HepG2 (cell line): ENCODE results near the gene SERBP1. TPM values are rescaled to one million over a fixed set of nuclear protein-coding genes. Genes with fewer than 3 reads are reported as not detected.

Source experiments
- ATAC-seq: fragments of 200-7000 bp; cut with Tn5 transposase; 3 replicates; pipeline ENCODE4 v1.9.1; 2020; ENCODE audit warnings: mild to moderate bottlenecking, moderate library complexity
- BruUV-seq: library from RNA; stranded (reverse); fragments of 400-500 nt; replicated peaks from 2 replicates; lab custom pipeline; 2021; lab: Mats Ljungman, UMichigan
- CTCF ChIA-PET: fragments of 300-600 bp; formaldehyde crosslinking; extraction: SDS; loops from one replicate; lab custom pipeline; 2021; ENCODE audit warnings: low total read pairs, inconsistent platforms, low intra/inter-chr PET ratio; lab: Yijun Ruan, JAX
- POLR2A ChIA-PET: fragments of 350-600 bp; sonication (Branson Sonifier 250); formaldehyde crosslinking; loops from one replicate; lab custom pipeline; 2020; ENCODE audit warnings: antibody characterized with exemption, inconsistent platforms; lab: Yijun Ruan, JAX
- DNase-seq: peaks from one replicate; pipeline ENCODE4 v3.0.0-alpha.2; 2015; ENCODE audit warnings: low spot score
- FAIRE-seq: peaks from 3 replicates; lab custom pipeline; 2011; peaks lifted over from hg19 to GRCh38; lab: Jason Lieb, UNC
- H2AFZ ChIP-seq: one replicate; pipeline ENCODE4 v1.6.1; 2011; ENCODE audit warnings: low read length, inconsistent platforms
- H3K27ac ChIP-seq: fragments of 300-600 bp; 3 replicates; pipeline ENCODE4 v1.8.0; 2011; ENCODE audit warnings: mixed run types, mild to moderate bottlenecking, mixed read lengths, low read length, inconsistent platforms; ENCODE audit not compliant: insufficient read depth; ENCODE audit errors: extremely low read length
- H3K27me3 ChIP-seq, 2 experiments: fragments of 200-600 bp in 1 of 2; 2 replicates in 1 of 2; 3 replicates in 1 of 2; pipeline versions ENCODE4 v1.6.0 to v1.8.0; 2011; ENCODE audit warnings: low read length in 2 of 2, mild to moderate bottlenecking in 2 of 2, moderate library complexity in 2 of 2, inconsistent platforms in 1 of 2; ENCODE audit not compliant: insufficient read depth in 2 of 2, control insufficient read depth in 1 of 2
- H3K36me3 ChIP-seq, 2 experiments: fragments of 200-600 bp in 1 of 2; replicated peaks in 1 of 2; 2 replicates in 1 of 2; 3 replicates in 1 of 2; pipeline versions ENCODE4 v1.5.1 to v1.8.0; 2011; ENCODE audit warnings: low read length in 2 of 2, inconsistent platforms in 1 of 2; ENCODE audit not compliant: insufficient read depth in 2 of 2, control insufficient read depth in 1 of 2
- H3K4me1 ChIP-seq: 2 replicates; pipeline ENCODE4 v1.5.1; 2012; ENCODE audit warnings: low read length, inconsistent platforms; ENCODE audit not compliant: insufficient read depth
- H3K4me2 ChIP-seq: 2 replicates; pipeline ENCODE4 v1.6.0; 2011; ENCODE audit warnings: low read depth, low read length, inconsistent platforms
- H3K4me3 ChIP-seq, 3 experiments: fragments of 200-600 bp in 1 of 3; sonication (generic), shearing (Covaris generic) in 1 of 3; replicated peaks in 1 of 3; 2 replicates each; pipeline ENCODE4 v1.5.1; 2011 to 2016; ENCODE audit warnings: low read length in 3 of 3, inconsistent platforms in 2 of 3, low read depth in 2 of 3, mild to moderate bottlenecking in 2 of 3, control low read depth in 1 of 3, mixed read lengths in 1 of 3; ENCODE audit not compliant: insufficient read depth in 1 of 3
- H3K79me2 ChIP-seq: one replicate; pipeline ENCODE4 v1.6.1; 2011; ENCODE audit warnings: low read length, inconsistent platforms; ENCODE audit not compliant: insufficient read depth
- H3K9ac ChIP-seq: 2 replicates; pipeline ENCODE4 v1.6.0; 2011; ENCODE audit warnings: mild to moderate bottlenecking, low read depth, low read length, inconsistent platforms; ENCODE audit not compliant: insufficient read depth
- H3K9me3 ChIP-seq: 2 replicates; pipeline ENCODE4 v1.5.1; 2012; ENCODE audit warnings: mild to moderate bottlenecking, low read length
- H4K20me1 ChIP-seq: 2 replicates; pipeline ENCODE4 v1.6.0; 2011; ENCODE audit warnings: inconsistent platforms, mild to moderate bottlenecking, low read length, moderate library complexity; ENCODE audit not compliant: insufficient read depth
- CEBPB ChIP-seq: IDR thresholded peaks from 2 replicates; pipeline ENCODE4 v1.6.1; 2011; ENCODE audit warnings: low read depth, low read length, improper control_type of control experiment, borderline replicate concordance
- GFI1 ChIP-seq: sonication (generic); formaldehyde crosslinking; IDR thresholded peaks from 2 replicates; pipeline ENCODE4 v1.5.0; 2020; ENCODE audit warnings: missing genetic modification reagents, mild to moderate bottlenecking, borderline replicate concordance
- HDAC2 ChIP-seq: sonication (generic); formaldehyde crosslinking; IDR thresholded peaks from 2 replicates; pipeline ENCODE4 v1.4.0; 2020; ENCODE audit warnings: missing genetic modification reagents
- SP4 ChIP-seq: sonication (generic); formaldehyde crosslinking; IDR thresholded peaks from 2 replicates; pipeline ENCODE4 v1.8.1; 2023; ENCODE audit warnings: mild to moderate bottlenecking, missing genetic modification reagents
- YEATS2 ChIP-seq: sonication (generic); formaldehyde crosslinking; IDR thresholded peaks from 2 replicates; pipeline ENCODE4 v1.4.0; 2020; ENCODE audit warnings: missing genetic modification reagents, borderline replicate concordance
- ZGPAT ChIP-seq: IDR thresholded peaks from 2 replicates; pipeline ENCODE4 v1.6.1; 2016; ENCODE audit warnings: mild to moderate bottlenecking
- ZNF556 ChIP-seq: sonication (generic); formaldehyde crosslinking; IDR thresholded peaks from 2 replicates; pipeline ENCODE4 v1.4.0; 2020; ENCODE audit warnings: mild to moderate bottlenecking, missing genetic modification reagents, borderline replicate concordance
- ZNF720 ChIP-seq: sonication (generic); formaldehyde crosslinking; IDR thresholded peaks from 2 replicates; pipeline ENCODE4 v1.4.0; 2020; ENCODE audit warnings: missing genetic modification reagents
- ZNF749 ChIP-seq: sonication (generic); formaldehyde crosslinking; IDR thresholded peaks from 2 replicates; pipeline ENCODE4 v1.8.0; 2022; ENCODE audit warnings: mild to moderate bottlenecking, missing genetic modification reagents, moderate library complexity, borderline replicate concordance
- ZNF788 ChIP-seq: sonication (generic); formaldehyde crosslinking; IDR thresholded peaks from 2 replicates; pipeline ENCODE4 v1.5.0; 2020; ENCODE audit warnings: mild to moderate bottlenecking, missing genetic modification reagents, borderline replicate concordance
- WGBS: methylation state at CpG from one replicate; pipeline ENCODE4 v1.1.6; 2017; ENCODE audit warnings: low lambda C conversion rate; 5-methylcytosine and 5-hydroxymethylcytosine counted together
- in situ Hi-C: cut with HindIII; loops from 2 replicates; pipeline ENCODE4 v1.10.0; 2017; ENCODE audit warnings: low pct_unique_long_range_greater_than_20kb; ENCODE audit not compliant: extremely low pct_ligation_motif_present
- intact Hi-C: fragments of 100-400 bp; cut with micrococcal nuclease; formaldehyde crosslinking; loops from one replicate; pipeline ENCODE4 v1.10.0; 2022; ENCODE audit not compliant: unreplicated experiment
- polyA plus RNA-seq, 8 experiments: library from polyadenylated mRNA; depleted of rRNA in 3 of 8; stranded (reverse) in 7 of 8; unstranded in 1 of 8; fragments of >200 nt; fragmentation: Illumina TruSeq in 4 of 8; extraction: Trizol in 4 of 8; gene quantifications; 2 replicates each; pipeline versions ENCODE4 v1.2.1 to v1.2.3, GENCODE V29; 2011 to 2016; ENCODE audit warnings: low read depth in 4 of 8, missing spikeins in 1 of 8, mixed read lengths in 1 of 8; ENCODE audit not compliant: insufficient read depth in 1 of 8
- total RNA-seq, 5 experiments: library from RNA; depleted of rRNA; stranded (reverse); fragments of >200 nt; fragmentation: Illumina TruSeq; extraction: Trizol; gene quantifications; 2 replicates each; pipeline ENCODE4 v1.2.3, GENCODE V29; 2016; ENCODE audit warnings: low read depth in 1 of 5

Gene SERBP1
- total and polyA plus RNA-seq, 2 of the 13 experiments (the other 11 are each of a cell fraction or from before 2014, with no cell fraction given), result 175 to 281 TPM

GRCh38 chr1:67457247-67457646, 27.0 kb upstream of the SERBP1 start:
- H2AFZ ChIP-seq, result no peak overlapping the region
- intact Hi-C loops, result no loop called here
- no peaks in the 10 kb centered on the region for H3K79me2 ChIP-seq
- in situ Hi-C loops, result no loop called here
- POLR2A ChIA-PET, result no interaction called here
- H3K4me3 ChIP-seq, result no peak overlapping the region
- H4K20me1 ChIP-seq, result no peaks in the 10 kb centered on the region
- H3K4me2 ChIP-seq, result no peak overlapping the region
- CTCF ChIA-PET, result no interaction called here
- ATAC-seq (no peak), FAIRE-seq (no peak), DNase-seq (no peak)
- whole genome bisulfite sequencing, result 4% methylated on average over 1 of the region's 1 CpG
- no peak overlapping the region for H3K27ac ChIP-seq
- H3K9ac ChIP-seq, result no peak overlapping the region
- no TSS peak for BruUV-seq
- no peaks in the 10 kb centered on the region for H3K27me3 ChIP-seq
- no peaks in the 10 kb centered on the region for H3K36me3 ChIP-seq
- H3K4me1 ChIP-seq, result no peaks in the 10 kb centered on the region
- peak; percentile 32; the same call in 1 of the 2 replicates for TF ChIP-seq CEBPB
- TF ChIP-seq ZNF749 (CRISPR knock-in tag), result no peak
- no peaks in the 10 kb centered on the region for H3K9me3 ChIP-seq

GRCh38 chr1:67451815-67452214, 21.6 kb upstream of the SERBP1 start:
- DNase-seq (no peak), FAIRE-seq (no peak)
- no peak overlapping the region for H3K4me2 ChIP-seq
- in situ Hi-C loops, result no loop called here
- H3K4me3 ChIP-seq, result no peak overlapping the region
- intact Hi-C loops, result no loop called here
- H3K9ac ChIP-seq, result no peak overlapping the region
- no peaks in the 10 kb centered on the region; a peak in 1 of 5 replicates for H3K27me3 ChIP-seq
- peaks cover 10% of the 10 kb centered on the region for H3K4me1 ChIP-seq
- no peaks in the 10 kb centered on the region for H4K20me1 ChIP-seq
- no peak overlapping the region for H3K27ac ChIP-seq
- H3K79me2 ChIP-seq, result no peaks in the 10 kb centered on the region
- no peak for TF ChIP-seq ZNF720 (CRISPR knock-in tag)
- TF ChIP-seq ZNF788, result no peak
- no peak for TF ChIP-seq HDAC2 (CRISPR knock-in tag)
- no peak for TF ChIP-seq YEATS2 (CRISPR knock-in tag)
- TF ChIP-seq GFI1 (CRISPR knock-in tag), result no peak
- TF ChIP-seq ZNF556 (CRISPR knock-in tag), result no peak
- TF ChIP-seq SP4 (CRISPR knock-in tag), result no peak
- TF ChIP-seq ZGPAT, result no peak
- TF ChIP-seq, all 625 proteins: peak for 0
- POLR2A ChIA-PET, result no interaction called here
- ATAC-seq, result no peak
- CTCF ChIA-PET, result no interaction called here
- H3K9me3 ChIP-seq, result no peaks in the 10 kb centered on the region
- no peaks in the 10 kb centered on the region for H3K36me3 ChIP-seq
- H2AFZ ChIP-seq, result no peak overlapping the region
- BruUV-seq, result no TSS peak
- WGBS, result 33% methylated on average over 2 of the region's 2 CpGs
